Left lung (tissue), 10 donors: ENCODE results near the gene NR2E3. TPM values are rescaled to one million over a fixed set of nuclear protein-coding genes. Genes with fewer than 3 reads are reported as not detected.

ENCODE experiments used
- ATAC-seq: fragments of 200-7000 bp; cut with Tn5 transposase; one replicate; pipeline ENCODE4 v1.9.1; 2020; ENCODE audit warnings: moderate library complexity
- DNase-seq, 4 donors: peaks; one replicate each; pipeline ENCODE4 v3.0.0-alpha.2; 2013 to 2020
- H3K27ac ChIP-seq, 2 donors: fragments of 200-600 bp; sonication (generic) in 1 of 2; one replicate each; pipeline versions ENCODE4 v1.5.0 to v1.8.0; 2020 to 2021
- H3K27me3 ChIP-seq, 2 donors: fragments of 200-600 bp; sonication (generic) in 1 of 2; one replicate each; pipeline versions ENCODE4 v1.5.0 to v1.8.0; 2020 to 2021
- H3K36me3 ChIP-seq, 2 donors: fragments of 200-600 bp; sonication (generic) in 1 of 2; one replicate each; pipeline versions ENCODE4 v1.5.0 to v1.8.0; 2020 to 2021
- H3K4me1 ChIP-seq, 2 donors: fragments of 200-600 bp; one replicate each; pipeline ENCODE4 v1.8.0; 2021
- H3K4me3 ChIP-seq, 2 donors: fragments of 200-600 bp; sonication (generic) in 1 of 2; one replicate each; pipeline versions ENCODE4 v1.5.0 to v1.8.0; 2020 to 2021; ENCODE audit warnings: mild to moderate bottlenecking in 1 of 2
- H3K9me3 ChIP-seq, 2 donors: fragments of 200-600 bp; sonication (generic) in 1 of 2; one replicate each; pipeline versions ENCODE4 v1.5.0 to v1.8.0; 2020 to 2021
- CTCF ChIP-seq, 2 donors: fragments of 200-600 bp; sonication (generic) in 1 of 2; IDR thresholded peaks; one replicate each; pipeline versions ENCODE4 v1.5.0 to v1.8.0; 2021; ENCODE audit warnings: antibody characterized with exemption in 2 of 2
- intact Hi-C, 2 donors: fragments of 100-400 bp; cut with DNase I; formaldehyde crosslinking; loops; one replicate each; pipeline versions ENCODE4 v1.11.2 to v1.14.2; 2022
- polyA plus RNA-seq, 6 donors: library from polyadenylated mRNA; unstranded; fragments of 120-200 nt; gene quantifications; one replicate each; pipeline ENCODE4 v1.2.1, GENCODE V29; 2013; ENCODE audit not compliant: insufficient read length in 6 of 6
- total RNA-seq, 2 donors: library from RNA; stranded (reverse); fragmentation: NEBNext Ultra II Directional; extraction: Animal tissue kit (Norgen Biotek cat#: 25700); gene quantifications; one replicate each; pipeline ENCODE4 v1.2.1, GENCODE V29; 2021
- donor health status: DM: no; HTN: yes; CAD: no.
- donor health status: DM: no; HTN: no; CAD: no.

The NR2E3 gene
- total and polyA plus RNA-seq, 8 donors, result 0.41 to 1.1 (median 0.70) TPM

GRCh38 chr15:71809346-71809745 is 1.0 kb upstream of the NR2E3 start:
- Histone ChIP-seq H3K9me3 (no peaks in the 10 kb centered on the region), H3K4me1 (no peaks in the 10 kb centered on the region), H3K27ac (no peak overlapping the region), H3K36me3 (no peaks in the 10 kb centered on the region), H3K4me3 (no peak overlapping the region), H3K27me3 (no peaks in the 10 kb centered on the region)
- no peak for TF ChIP-seq CTCF (IDR thresholded peaks at IDR 0.05)
- intact Hi-C loops, result no loop called here
- no peak for ATAC-seq
- no peak for DNase-seq

GRCh38 chr15:71811036-71811736 is 832 bp downstream of the NR2E3 start:
- Histone ChIP-seq H3K4me1 (no peaks in the 10 kb centered on the region), H3K36me3 (no peaks in the 10 kb centered on the region), H3K27me3 (no peaks in the 10 kb centered on the region), H3K27ac (no peak overlapping the region), H3K4me3 (no peak overlapping the region), H3K9me3 (no peaks in the 10 kb centered on the region)
- TF ChIP-seq CTCF (IDR thresholded peaks at IDR 0.05), result no peak
- intact Hi-C loops, result no loop called here
- DNase-seq (peak in 1 of 4 donors; percentile 59), ATAC-seq (no peak)

- intact Hi-C loops, result no loop called here
- peak in 1 of 4 donors; percentile 77 for DNase-seq
- no peaks in the 10 kb centered on the region for H3K36me3 ChIP-seq
- no peak for TF ChIP-seq CTCF (IDR thresholded peaks at IDR 0.05)
- no peaks in the 10 kb centered on the region for H3K4me1 ChIP-seq
- H3K9me3 ChIP-seq, result no peaks in the 10 kb centered on the region
- no peak overlapping the region for H3K4me3 ChIP-seq
- no peak overlapping the region for H3K27ac ChIP-seq
- H3K27me3 ChIP-seq, result no peaks in the 10 kb centered on the region
- ATAC-seq, result no peak
Observed at GRCh38 chr15:71811752-71812735, 1.7 kb downstream of the NR2E3 start.

GRCh38 chr15:71812966-71813722 is 2.8 kb downstream of the NR2E3 start:
- no peak for TF ChIP-seq CTCF (IDR thresholded peaks at IDR 0.05)
- peak in 2 of 4 donors; percentile 31 to 72 for DNase-seq

More at GRCh38 chr15:71812966-71813722, 2.8 kb downstream of the NR2E3 start:
- no peaks in the 10 kb centered on the region for H3K9me3 ChIP-seq
- H3K4me1 ChIP-seq, result no peaks in the 10 kb centered on the region
- no peaks in the 10 kb centered on the region for H3K27me3 ChIP-seq
- no peaks in the 10 kb centered on the region for H3K36me3 ChIP-seq
- no peak overlapping the region for H3K27ac ChIP-seq
- intact Hi-C loops, result no loop called here
- ATAC-seq, result peak; percentile 74
- no peak overlapping the region for H3K4me3 ChIP-seq
